Adipocyte (in vitro differentiated cells): Measurements from ENCODE around the gene MYBPC3.

Source experiments
- DNase-seq: peaks from one replicate; pipeline ENCODE4 v3.0.0-alpha.2; 2015; ENCODE audit warnings: low read depth
- H3K27me3 ChIP-seq: replicated peaks from 2 replicates; pipeline ENCODE4 v1.7.0; 2013; ENCODE audit warnings: mild to moderate bottlenecking, low read length, moderate library complexity; ENCODE audit not compliant: control insufficient read depth, insufficient read depth
- H3K36me3 ChIP-seq: 2 replicates; pipeline ENCODE4 v1.7.0; 2013; ENCODE audit warnings: low read length, mild to moderate bottlenecking, moderate library complexity; ENCODE audit not compliant: control insufficient read depth, insufficient read depth, severe bottlenecking
- H3K4me1 ChIP-seq: 2 replicates; pipeline ENCODE4 v1.7.0; 2013; ENCODE audit warnings: mild to moderate bottlenecking, low read length, moderate library complexity; ENCODE audit not compliant: control insufficient read depth, insufficient read depth
- H3K4me3 ChIP-seq: 2 replicates; pipeline ENCODE4 v1.7.0; 2013; ENCODE audit warnings: mild to moderate bottlenecking, low read length, moderate library complexity
- H3K9ac ChIP-seq: 2 replicates; pipeline ENCODE4 v1.7.0; 2013; ENCODE audit warnings: mild to moderate bottlenecking, low read length, moderate library complexity
- H3K9me3 ChIP-seq: 2 replicates; pipeline ENCODE4 v1.7.0; 2013; ENCODE audit warnings: mild to moderate bottlenecking, low read length, moderate library complexity; ENCODE audit not compliant: control insufficient read depth

Gene MYBPC3

GRCh38 chr11:47379317-47379716 lies 26.8 kb upstream of the MYBPC3 start:
- H3K9ac ChIP-seq: no peak overlapping the region
- no peak overlapping the region for H3K4me3 ChIP-seq
- no peaks in the 10 kb centered on the region for H3K36me3 ChIP-seq
- H3K27me3 ChIP-seq: no peaks in the 10 kb centered on the region
- no peak for DNase-seq
- no peaks in the 10 kb centered on the region for H3K9me3 ChIP-seq
- H3K4me1 ChIP-seq: no peaks in the 10 kb centered on the region

GRCh38 chr11:47378836-47379170 lies 26.3 kb upstream of the MYBPC3 start:
- H3K36me3 ChIP-seq: no peaks in the 10 kb centered on the region
- no peaks in the 10 kb centered on the region for H3K4me1 ChIP-seq
- H3K4me3 ChIP-seq: no peak overlapping the region
- no peak overlapping the region for H3K9ac ChIP-seq
- H3K27me3 ChIP-seq: no peaks in the 10 kb centered on the region
- no peak for DNase-seq
- H3K9me3 ChIP-seq: no peaks in the 10 kb centered on the region

GRCh38 chr11:47378010-47378835 lies 25.7 kb upstream of the MYBPC3 start, which contains the start of gene SPI1:
TSS of gene SPI1 (minus strand) at chr11:47378547. CDS start at chr11:47378353, 194 bp downstream.
- H3K4me3 ChIP-seq: no peak within 1 kb of the TSS
- H3K9me3 ChIP-seq: no peaks in the 10 kb centered on the region
- no peak within 1 kb of the TSS for H3K9ac ChIP-seq
- no peaks in the 10 kb centered on the region for H3K36me3 ChIP-seq
- no peak for DNase-seq
- H3K27me3 ChIP-seq: no peaks in the 10 kb centered on the region
- no peaks in the 10 kb centered on the region for H3K4me1 ChIP-seq

DNA sequence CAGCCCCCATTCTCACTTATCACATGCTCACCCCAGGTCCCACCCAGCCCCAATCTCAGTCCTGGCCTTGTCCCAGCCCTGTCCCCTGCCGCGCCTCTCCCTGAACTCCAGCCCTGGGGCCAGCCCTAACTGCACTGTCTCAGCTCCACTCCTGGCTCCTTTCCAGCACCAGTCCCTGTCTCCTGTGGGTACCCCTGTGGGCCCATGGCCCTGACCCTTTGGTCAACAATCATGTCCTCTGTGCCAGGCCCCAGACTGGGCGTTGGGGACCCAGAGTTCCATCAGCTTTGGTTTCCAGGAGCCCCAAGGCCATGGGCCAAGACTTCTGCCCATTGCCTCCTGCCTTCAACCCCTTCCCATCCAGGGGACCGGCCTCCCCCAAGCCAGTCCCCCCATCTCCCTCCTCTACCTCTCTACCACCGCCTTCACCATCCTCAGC lies 25.1 kb upstream of the MYBPC3 start:
- H3K4me3 ChIP-seq: no peak overlapping the region
- no peaks in the 10 kb centered on the region for H3K36me3 ChIP-seq
- H3K9me3 ChIP-seq: no peaks in the 10 kb centered on the region
- no peaks in the 10 kb centered on the region for H3K4me1 ChIP-seq
- DNase-seq: no peak
- H3K27me3 ChIP-seq: no peaks in the 10 kb centered on the region
- no peak overlapping the region for H3K9ac ChIP-seq

DNA sequence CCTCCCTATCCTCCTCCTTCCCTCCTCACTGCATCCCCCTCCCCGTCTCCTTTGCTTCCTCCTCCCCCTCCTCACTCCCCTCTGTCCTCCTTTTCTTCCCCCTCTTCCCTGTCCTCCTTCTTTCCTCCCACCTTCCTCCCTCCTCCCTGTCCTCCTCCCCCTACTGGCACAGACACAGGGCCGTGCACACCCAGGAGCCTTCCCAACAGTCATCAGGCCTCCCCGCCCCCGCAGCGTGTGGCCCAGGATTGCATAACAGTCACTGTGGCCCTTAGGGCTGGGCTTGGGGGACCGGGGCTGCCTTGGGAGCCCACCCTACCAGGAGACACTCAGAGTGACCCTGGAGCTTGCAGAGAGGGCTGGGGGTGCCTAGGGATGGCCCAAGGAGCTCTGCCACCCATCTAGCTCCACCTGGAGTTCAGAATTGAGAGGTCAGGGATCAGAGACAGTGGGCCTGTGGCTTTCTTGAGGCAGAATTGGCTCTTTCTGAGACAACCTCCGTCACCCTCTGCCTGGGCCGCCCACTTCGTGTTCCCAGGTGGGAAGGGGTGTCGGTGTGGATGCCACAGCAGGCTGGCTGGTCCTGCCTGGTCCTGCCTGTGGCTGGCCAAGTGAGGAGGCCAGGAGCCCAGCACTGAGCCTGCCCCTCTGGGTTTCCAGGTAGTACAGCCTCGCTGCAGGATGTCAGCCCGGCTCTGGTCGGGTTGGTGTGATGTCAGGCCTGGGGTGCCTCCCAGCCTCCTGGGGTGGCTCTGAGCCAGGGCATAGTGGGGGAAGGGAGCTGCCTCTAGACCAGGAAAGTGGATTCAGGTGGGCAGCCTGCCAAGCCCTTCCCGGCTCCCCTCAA lies 24.2 kb upstream of the MYBPC3 start:
- Histone ChIP-seq H3K4me1 (no peaks in the 10 kb centered on the region), H3K27me3 (no peaks in the 10 kb centered on the region), H3K9ac (no peak overlapping the region), H3K36me3 (no peaks in the 10 kb centered on the region), H3K9me3 (no peaks in the 10 kb centered on the region), H3K4me3 (no peak overlapping the region)
- DNase-seq: no peak

DNA sequence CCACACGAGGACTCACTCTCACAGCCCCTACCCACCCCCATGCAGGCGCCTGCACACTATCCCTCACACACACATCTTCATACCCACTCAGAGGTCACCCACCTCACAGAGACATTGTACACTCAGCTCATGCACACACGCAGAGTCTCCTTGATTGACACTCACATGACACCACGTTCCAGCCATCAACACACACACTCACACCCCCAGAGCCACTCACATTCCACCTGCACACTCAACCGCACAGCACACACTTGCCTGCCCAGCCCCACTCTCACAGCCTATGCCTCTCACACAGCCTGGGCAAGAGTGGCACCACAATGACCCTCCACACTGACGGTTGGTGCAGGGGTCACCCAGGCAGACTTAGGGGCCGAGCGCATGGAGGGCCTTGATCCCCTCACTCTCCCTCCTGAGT lies 23.6 kb upstream of the MYBPC3 start:
- H3K27me3 ChIP-seq: no peaks in the 10 kb centered on the region
- H3K9me3 ChIP-seq: no peaks in the 10 kb centered on the region
- H3K36me3 ChIP-seq: no peaks in the 10 kb centered on the region
- no peak for DNase-seq
- H3K9ac ChIP-seq: no peak overlapping the region
- H3K4me1 ChIP-seq: no peaks in the 10 kb centered on the region
- H3K4me3 ChIP-seq: no peak overlapping the region

DNA sequence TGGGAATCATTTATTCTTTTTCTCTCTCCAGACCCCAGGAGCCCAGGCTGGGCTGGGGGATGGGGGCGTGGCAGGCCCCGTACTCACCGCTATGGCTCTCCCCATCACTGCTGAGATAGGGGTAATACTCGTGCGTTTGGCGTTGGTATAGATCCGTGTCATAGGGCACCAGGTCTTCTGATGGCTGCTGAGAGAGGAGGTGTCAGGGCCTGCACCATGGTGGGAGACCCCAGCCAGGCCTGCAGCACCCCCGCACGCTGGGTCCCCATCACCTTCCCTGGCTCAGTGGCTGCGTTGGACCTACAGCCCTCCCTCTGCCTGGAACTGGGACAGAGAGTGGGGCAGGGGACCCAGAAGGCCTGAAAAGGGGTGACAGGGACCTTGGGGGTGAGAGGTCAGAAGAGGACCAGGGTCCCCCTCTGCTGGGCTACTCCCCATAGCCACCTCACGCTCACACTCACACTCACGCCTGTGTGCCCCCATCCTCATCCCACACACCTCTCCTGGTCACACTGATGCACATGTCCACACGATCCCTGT lies 23.1 kb upstream of the MYBPC3 start:
- H3K27me3 ChIP-seq: no peaks in the 10 kb centered on the region
- no peak for DNase-seq
- no peaks in the 10 kb centered on the region for H3K36me3 ChIP-seq
- H3K9me3 ChIP-seq: no peaks in the 10 kb centered on the region
- H3K4me1 ChIP-seq: no peaks in the 10 kb centered on the region
- no peak overlapping the region for H3K9ac ChIP-seq
- H3K4me3 ChIP-seq: no peak overlapping the region

DNA sequence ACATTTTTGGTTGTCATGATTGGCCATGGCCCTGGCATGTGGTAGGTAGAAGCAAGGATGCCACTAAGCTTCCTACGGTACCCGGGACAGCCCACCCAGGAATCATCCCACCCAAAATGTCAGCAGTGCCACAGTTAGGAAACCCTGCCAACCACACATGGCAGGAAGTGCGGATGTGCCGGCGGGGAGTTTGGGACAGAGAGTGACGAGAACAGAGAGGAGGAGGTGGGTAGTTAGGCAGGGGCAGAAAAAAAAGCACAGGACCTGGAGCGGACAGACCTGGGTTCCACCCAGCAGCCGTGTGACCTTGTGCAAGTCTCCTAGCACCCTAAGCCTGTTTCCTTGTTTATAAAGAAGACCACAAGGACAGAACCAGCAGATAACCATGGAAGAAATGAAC lies 22.5 kb upstream of the MYBPC3 start:
- no peak overlapping the region for H3K4me3 ChIP-seq
- no peaks in the 10 kb centered on the region for H3K9me3 ChIP-seq
- no peak for DNase-seq
- H3K27me3 ChIP-seq: no peaks in the 10 kb centered on the region
- H3K36me3 ChIP-seq: no peaks in the 10 kb centered on the region
- H3K4me1 ChIP-seq: no peaks in the 10 kb centered on the region
- H3K9ac ChIP-seq: no peak overlapping the region

GRCh38 chr11:47374720-47375019 lies 22.2 kb upstream of the MYBPC3 start:
- Histone ChIP-seq H3K9me3 (no peaks in the 10 kb centered on the region), H3K27me3 (no peaks in the 10 kb centered on the region), H3K9ac (no peak overlapping the region), H3K36me3 (no peaks in the 10 kb centered on the region), H3K4me3 (no peak overlapping the region), H3K4me1 (peaks cover 2% of the 10 kb centered on the region)
- no peak for DNase-seq

DNA sequence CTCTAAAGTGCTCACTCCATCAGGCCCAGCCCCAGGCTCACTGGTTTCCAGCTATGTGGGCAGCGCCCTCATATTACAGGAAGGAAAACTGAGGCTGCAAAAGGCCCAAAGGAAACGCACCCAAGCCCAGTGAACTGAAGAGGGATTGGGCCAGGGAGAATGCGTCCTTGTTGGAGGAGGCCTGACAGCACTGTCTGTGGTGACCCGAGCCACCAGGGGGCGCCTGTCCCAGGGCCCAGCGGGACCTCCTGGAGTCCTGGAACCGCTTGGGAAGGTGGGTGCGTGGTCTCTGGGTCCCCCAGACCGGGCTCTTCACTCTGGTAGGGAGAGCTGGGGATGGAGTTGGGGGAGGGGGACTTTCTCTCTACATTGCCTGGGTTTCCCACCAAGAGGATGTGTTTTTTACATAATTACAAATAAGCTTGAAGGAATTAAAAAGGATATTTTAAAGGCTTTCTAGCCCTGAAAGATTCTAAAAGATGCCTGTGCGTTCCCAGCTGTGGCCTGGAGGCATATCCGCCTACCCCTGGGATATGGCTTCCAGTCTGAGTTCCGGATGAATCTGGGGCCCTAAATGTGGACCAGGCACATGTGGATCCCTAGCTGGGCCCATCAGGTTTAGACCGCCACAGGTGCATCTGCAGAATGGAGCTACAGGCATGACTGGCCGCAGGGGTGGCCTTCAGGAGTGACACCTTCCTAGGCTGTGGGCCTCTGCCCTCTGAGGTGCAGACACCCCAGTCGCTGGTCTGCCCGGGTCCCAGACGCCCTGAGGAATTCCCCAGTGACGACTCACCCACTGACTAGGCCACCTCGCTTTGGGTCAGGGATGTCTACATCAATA lies 21.6 kb upstream of the MYBPC3 start:
- H3K36me3 ChIP-seq: no peaks in the 10 kb centered on the region
- H3K9ac ChIP-seq: no peak overlapping the region
- no peaks in the 10 kb centered on the region for H3K27me3 ChIP-seq
- no peak overlapping the region for H3K4me3 ChIP-seq
- peak; percentile 94 for DNase-seq
- no peaks in the 10 kb centered on the region for H3K9me3 ChIP-seq
- H3K4me1 ChIP-seq: peaks cover 6% of the 10 kb centered on the region

DNA sequence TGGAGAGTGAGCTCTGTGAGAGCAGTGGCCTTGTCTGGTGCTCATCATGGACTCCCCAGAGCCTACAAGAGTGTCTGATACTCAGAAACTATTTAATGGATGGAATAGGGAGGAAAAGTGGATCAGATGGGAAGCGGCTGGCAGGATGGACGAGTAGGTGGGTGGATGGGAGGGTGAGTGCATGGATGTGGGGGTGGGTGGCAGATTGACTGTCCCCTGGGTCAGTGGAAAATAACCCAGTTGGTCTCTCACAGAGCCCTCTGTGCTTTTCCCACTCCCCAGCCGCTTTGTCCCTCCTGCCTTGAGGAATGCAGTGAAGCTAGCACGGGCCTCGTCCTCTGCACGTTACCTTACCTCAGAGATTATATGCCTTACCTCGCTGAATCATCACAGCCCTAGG lies 19.9 kb upstream of the MYBPC3 start:
- Histone ChIP-seq H3K36me3 (no peaks in the 10 kb centered on the region), H3K4me1 (peaks cover 7% of the 10 kb centered on the region), H3K9me3 (no peaks in the 10 kb centered on the region), H3K4me3 (no peak overlapping the region), H3K9ac (no peak overlapping the region), H3K27me3 (no peaks in the 10 kb centered on the region)
- no peak for DNase-seq
